HG02973 (cell line): ENCODE results near the gene UTF1.
"Not testable (repeated sequence)": the region's sequence is repeated elsewhere in the genome, so short reads cannot be mapped to it uniquely, and the experiment has no call there.

Experiments
- ATAC-seq: cut with Tn5 transposase; IDR thresholded peaks from one replicate; pipeline ENCODE4 v1.9.1; 2021; ENCODE audit warnings: moderate library complexity; ENCODE audit not compliant: unreplicated experiment

The UTF1 gene

DNA sequence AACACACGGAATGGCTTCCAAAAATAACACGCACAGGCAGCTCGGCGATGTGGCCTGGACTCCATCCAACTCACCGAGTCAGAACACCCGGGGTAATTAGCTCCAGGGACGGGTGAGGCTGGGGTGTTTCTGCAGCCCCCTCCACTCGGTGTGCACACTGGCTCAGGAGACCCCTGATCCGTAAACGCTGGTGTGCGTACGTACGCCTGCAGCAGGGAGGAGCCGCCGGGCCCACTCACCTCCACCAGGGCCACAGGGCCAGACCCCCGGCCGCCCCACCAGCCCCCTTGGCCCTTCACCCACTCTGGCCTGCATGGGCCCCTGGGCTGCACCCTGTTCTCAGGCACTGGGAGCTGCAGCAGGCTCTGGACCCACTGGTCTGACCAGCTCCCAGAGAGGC lies 22.4 kb upstream of the UTF1 start:
- no peak for ATAC-seq

DNA sequence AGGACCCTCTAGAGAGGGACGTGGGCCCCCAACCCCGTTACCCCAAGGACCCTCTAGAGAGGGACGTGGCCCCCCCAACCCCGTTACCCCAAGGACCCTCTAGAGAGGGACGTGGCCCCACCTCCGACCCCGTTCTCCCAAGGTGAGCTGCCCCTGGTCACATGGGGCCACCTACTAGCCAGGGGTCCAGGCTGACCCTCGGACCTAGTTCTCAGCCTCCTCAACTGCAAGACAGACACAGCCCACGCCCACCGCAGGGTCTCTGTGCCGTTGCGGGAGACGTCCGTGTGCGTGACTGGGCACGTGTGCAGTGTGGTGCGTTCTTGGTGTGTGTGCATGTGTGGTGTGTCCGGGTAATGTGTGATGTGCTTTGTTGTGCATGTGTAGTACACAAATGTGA lies 21.6 kb upstream of the UTF1 start:
- no peak for ATAC-seq

DNA sequence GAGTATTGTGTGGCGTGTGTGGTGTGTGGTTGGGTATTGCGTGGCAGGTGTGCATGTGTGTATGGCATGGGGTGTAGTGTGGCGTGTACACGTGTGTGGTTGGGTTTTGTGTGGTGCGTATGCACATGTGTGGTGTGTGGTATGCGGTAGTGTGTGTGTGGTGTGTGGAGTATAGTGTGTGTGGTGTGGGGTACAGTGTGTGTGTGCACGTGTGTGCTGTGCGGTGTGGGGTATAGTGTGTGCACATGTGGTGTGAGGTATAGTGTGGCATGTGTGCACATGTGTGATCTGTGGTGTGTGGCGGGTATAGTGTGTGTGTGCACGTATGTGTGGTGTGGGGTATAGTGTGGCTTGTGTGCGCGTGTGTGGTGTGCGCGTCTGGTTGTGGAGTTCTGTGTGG lies 20.9 kb upstream of the UTF1 start:
- no peak for ATAC-seq

DNA sequence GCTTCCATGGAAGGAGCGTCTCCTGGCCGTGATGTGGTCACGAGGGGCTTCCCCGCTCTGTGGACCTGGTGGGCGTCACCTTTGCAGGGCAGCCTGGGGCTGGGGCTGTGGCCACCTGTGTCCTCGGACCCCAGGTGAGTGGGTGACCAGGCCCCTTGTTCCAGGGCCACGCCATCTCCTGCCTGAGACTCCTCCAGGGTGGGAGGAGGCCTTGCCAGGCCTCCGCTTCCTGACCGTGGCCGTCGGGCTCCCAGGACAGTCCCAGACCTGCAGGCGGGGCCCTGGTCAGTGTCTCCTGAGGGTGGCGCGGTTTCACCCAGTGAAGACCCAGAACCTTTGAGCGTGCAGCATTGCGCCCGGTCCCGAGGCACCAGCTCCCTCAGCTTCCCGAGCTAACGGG lies 20.4 kb upstream of the UTF1 start:
- ATAC-seq = no peak

DNA sequence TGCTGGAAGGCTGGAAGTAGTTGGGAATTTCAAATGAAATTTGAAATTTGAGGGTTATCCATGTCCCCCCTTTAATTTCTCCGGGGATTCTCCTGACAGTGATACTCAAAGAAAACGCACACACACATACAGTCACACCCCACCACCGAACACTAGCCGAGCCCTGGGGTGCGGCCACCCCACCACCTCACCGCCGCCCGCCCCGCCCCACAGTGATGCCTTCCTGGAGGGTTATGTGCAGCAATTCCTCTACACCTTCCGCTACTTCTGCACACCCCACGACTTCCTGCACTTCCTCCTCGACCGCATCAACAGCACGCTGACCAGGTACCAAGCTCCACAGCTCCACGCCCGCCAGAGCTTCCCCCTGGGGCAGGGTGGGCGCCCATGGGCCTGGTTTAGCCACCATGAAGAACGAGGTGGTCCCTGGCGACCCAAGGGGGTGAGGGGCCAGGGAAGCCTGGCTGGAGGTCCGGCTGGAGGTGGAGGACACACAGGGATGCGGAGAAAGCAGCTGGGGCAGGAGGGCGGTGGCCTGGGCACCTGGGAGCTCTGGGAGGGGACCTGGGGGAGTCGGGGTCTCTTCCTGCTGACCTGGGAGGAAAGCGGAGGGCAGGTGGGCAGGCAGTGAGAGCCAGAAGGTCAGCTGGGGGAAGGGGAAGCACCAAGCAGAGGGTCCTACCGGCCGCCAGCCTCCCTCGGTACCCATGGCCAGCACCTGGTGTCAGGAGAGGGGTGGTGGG lies 19.4 kb upstream of the UTF1 start:
- ATAC-seq = no peak

DNA sequence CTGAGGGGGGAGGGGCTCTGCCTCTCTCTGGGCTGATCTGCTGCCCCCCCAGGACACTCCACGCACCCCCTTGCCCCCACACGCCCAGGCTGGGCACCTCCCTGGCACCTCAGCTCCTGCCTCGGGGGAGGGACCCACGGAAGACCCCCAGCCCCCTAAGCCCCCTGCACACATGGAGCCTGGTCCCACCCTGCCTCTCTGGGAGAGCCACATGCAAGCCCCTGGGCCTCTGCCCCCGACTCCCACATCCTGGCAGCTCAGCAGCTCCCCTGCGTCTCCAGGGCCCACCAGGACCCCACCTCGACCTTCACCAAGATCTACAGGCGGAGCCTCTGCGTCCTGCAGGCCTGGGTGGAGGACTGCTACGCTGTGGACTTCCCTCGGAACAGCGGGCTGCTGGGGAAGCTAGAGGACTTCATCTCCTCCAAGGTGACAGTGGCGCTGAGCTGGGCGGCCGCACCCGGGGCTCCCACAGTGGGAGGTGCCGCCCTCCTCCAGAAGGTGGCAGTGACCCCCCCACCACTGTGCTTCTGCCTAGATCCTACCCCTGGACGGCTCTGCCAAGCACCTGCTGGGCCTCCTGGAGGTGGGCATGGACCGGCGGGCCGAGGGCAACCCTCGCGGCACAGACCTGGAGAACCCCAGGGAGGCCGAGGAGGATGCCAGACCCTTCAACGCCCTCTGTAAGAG lies 18.7 kb upstream of the UTF1 start:
- ATAC-seq = no peak

DNA sequence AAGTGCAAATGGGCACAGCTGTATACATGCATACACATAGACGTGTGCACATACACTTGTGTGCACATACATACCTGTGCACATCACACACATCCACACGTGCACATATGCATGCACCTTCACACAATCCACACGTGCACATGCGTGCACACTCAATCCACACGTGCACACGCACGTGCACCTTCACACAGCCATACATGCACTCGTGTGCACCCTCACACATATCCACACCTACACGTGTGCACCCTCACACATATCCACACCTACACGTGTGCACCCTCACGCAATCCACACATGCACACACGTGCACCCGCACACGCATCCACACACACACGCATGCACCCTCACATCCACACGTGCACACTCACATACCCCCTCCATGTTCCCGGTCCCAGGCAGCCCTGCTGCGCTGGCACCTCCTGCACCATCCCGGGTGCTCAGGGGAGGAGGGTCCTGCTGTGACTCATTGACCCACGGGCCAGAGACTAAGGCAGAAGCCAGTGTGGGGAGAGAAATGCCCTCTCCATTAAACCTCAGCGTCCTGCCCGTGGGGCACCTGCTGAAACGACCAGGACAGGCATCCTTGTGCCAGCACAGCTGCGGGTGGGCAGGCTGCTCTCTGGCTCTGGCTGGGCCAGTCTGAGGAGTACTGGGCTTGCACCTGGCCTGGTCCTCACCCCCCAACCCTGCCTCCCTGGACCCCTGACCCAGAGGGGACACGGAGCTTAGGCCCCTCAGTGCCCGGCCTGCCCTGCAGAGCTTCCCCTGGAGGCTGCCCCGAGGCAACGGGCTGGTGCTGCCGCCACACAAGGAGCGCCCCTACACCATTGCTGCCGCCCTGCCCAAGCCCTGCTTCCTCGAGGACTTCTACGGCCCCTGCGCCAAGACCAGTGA lies 17.8 kb upstream of the UTF1 start:
- no peak for ATAC-seq

DNA sequence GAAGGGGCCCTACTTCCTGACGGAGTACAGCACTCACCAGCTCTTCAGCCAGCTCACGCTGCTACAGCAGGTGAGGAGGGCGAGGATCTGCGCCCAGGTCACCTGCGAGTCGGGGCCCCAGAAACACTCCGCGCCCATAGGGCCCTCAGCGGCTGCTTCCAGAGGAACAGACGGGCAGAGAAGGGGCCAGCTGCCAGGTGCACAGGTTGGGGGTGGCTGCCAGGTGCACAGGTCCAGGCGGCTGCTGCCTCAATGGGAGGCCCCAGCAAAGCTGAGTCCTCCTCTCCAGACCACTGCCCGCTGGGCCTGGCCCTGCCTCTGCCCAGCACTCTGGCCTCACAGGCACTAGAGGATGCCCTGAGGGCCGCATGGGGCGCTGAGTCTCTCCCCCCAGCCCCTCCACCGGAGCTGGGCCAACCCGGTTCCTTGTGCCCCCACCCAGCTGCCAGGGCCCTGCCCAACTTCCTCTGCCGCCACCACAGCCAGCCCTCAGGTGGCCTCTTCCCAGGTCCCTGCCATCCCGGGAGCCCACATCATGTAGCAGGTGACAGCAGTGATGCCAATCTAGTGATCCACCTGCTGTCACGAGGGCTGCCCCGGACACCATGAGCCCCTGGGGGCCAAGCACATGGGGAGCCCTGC lies 17.0 kb upstream of the UTF1 start:
- ATAC-seq = no peak

DNA sequence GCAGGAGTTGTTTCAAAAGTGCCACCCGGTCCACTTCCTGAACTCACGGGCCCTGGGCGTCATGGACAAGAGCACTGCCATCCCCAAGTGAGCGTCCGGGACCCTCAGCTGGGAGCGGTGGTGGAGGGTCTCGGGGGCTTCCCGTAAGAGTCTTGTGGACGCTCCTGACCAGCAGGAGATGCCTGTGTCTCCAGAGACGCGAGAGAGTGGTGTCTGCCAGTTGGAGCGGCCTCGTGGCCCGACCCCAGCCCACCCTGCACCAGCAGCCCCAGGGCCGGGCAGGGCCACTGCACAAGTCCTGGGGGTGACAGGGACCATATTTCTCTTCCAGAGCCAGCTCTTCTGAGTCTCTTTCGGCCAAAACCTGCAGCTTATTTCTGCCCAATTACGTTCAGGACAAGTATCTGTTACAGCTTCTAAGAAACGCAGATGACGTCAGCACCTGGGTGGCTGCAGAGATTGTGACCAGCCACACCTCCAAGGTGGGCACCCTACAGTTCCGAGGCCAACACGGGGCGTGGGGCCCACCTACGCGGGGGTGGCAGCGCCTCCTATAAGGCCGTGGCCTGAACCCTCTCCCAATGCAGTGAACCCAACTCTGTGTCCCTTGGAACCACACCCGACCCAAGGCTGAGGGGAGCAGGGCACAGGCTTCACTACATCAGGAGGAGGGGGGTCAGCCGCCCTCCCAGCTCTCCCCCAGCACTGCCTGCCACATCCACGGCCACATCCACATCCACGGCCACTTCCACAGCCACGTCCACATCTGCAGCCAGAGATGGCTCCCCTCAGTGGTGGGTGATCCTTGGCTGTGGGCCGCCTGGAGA lies 16.2 kb upstream of the UTF1 start:
- no peak for ATAC-seq

DNA sequence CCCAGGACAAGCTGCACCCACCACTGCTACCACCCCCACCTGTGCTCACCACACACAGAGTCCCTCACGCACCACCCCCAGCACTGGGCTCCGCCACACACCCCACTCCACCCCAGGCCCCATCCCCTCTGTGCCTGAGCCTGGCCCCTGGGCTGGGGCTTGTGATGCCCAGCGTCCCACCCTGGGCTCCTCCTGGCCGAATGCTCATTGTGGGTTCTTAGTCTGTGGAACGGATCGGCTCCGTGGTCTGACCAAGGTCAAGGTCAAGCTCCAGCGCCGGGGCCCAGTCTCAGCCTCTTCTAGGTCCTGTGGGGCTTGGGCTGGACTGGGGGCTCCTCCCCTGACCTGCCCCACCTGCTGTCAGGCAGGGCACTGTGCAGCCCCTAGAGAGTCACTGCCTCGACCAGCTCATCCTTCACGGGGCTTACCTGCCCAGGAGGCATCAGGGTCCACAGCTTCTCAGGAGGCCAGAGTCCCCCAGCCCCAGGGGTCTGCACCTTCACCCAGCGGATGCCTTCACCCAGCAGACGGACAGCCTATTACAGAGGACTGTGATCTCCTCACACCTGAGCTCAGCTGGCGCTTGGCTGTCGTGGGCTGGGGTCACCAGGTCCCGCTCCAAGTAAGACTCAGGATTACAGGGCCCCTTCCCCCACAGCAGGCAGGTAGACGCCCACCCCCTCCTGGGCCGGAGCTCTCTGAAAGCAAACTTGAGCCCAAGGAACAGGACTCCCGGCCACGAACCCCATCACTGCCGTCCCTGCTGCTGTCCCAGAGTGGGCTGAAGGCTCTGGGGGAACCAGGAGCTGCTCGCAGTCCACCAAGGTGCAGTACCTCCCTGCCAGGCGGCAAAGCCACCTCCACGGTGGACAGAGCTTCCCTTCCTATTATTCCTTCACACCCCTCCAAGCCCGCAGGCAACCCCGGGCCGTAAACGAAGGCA lies 15.3 kb upstream of the UTF1 start:
- ATAC-seq = no peak

DNA sequence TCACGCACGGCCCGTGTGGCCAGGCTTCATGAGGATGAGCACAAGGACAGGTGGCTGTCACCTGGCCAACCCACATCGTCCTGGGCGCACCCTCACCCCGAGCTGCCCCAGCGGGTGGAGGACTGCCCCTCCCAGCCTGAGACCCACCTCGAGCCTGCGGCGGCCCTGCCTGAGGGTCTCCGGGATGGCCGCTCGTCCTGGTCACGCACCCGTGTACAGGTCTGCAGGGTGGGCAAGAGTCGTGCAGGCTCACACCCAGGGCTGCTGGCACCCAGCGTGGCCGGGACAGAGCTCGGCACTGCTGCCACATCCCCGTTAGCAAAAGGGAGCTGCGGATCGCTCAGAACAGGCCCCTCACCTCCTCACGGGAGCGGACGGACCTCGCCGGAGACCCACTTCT lies 14.4 kb upstream of the UTF1 start:
- no peak for ATAC-seq

DNA sequence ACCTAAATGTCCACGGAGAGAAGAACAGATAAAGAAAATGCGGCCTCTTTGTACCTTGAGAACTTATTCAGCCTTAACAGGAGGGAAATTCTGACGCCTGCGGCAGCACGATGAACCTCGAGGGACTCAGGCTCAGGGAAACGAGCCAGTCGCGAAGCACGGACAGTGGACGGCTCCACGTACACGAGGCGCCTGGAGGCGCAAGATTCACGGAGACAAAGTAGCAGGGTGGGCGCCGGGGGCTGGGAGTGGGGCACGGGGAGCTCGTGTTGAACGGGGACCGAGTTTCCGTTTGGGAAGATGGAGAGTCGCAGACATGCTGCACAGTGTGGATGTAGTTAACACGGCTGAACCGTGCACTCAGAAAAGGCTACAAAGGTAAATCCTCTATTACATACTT lies 13.2 kb upstream of the UTF1 start:
- no peak for ATAC-seq

DNA sequence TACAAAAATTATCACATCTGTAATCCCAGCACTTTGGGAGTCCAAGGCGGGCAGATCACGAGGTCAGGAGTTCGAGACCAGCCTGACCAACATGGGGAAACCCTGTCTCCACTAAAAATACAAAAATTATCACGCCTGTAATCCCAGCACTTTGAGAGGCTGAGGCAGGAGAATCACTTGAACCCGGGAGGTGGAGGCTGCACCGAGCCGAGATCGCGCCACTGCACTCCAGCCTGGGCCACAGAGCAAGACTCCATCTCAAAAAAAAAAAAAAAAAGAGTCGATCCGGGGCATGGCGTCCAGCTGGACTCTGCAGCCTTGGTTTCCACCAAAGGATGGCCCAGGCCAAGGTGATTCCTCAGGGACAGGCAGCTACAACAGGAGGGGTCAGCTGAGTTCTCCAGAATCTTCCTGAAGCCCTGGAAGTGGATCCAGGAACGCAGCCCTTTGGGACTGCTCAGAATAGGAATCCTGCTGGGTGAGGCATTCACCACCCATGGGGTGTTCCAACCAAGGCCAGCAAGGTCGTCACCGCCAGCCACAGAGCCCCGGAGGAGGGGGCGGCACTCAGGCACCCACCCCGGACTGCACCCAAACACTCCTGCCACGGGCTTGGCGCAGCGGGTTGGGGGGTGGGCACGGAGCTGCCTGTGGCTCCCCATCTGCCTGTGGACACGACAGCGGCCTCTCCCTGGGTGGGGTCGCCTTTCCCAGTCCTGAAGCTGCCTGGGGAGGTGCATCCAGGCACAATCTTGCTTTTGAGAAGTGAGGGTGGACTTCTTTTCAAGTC lies 12.0 kb upstream of the UTF1 start:
- no peak for ATAC-seq

DNA sequence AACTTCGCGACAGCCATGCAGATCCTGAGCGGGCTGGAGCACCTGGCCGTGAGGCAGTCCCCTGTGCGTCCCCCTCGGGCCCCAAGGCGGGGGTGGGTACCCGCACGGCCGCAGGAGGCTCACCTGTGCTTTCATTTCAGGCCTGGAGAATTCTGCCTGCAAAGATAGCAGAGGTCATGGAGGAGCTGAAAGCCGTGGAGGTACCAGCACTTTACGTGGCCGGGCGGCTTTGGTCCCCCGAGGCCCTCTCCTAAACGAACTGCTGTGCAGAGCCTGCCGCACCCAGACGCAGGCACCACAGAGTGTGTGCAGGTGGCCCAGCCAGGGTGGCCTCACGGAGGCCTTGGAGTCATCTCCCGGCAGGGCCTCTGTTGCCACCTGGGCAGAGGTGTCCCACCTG lies 11.1 kb upstream of the UTF1 start:
- no peak for ATAC-seq

DNA sequence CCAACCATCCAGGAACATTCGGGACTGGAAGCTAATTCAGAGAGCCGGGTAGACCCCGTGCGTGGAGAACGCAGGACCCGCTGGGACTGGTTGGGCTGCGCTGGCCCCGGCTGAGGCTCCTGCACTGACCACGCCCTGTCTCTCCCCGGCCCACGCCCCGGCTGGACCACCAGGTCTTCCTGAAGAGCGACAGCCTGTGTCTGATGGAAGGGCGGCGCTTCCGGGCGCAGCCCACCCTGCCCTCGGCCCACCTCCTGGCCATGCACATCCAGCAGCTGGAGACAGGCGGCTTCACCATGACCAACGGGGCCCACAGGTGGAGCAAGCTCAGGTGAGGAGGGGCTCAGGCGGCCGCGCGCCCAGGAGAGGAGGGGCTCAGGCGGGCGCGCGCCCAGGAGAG lies 10.2 kb upstream of the UTF1 start:
- ATAC-seq = no peak

DNA sequence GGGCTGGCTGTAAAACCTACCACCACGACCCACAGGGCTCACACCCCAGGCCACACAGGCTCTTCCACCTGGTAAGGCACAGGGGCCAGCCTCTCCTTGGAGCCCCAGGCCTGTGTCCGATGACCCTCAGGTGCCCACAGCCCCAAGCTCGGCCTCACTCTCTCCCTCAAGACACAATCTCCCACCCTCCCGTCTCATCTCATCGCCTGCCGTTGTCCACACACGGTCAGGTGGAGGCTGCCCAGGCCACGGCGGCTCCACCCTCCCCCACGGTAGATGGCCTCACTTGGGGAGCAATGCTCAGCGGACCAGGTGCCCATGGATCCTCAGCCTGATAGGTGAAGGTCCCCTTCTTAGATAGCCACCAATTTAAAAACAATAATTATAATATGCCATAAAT lies 8.7 kb upstream of the UTF1 start:
- ATAC-seq = no peak

DNA sequence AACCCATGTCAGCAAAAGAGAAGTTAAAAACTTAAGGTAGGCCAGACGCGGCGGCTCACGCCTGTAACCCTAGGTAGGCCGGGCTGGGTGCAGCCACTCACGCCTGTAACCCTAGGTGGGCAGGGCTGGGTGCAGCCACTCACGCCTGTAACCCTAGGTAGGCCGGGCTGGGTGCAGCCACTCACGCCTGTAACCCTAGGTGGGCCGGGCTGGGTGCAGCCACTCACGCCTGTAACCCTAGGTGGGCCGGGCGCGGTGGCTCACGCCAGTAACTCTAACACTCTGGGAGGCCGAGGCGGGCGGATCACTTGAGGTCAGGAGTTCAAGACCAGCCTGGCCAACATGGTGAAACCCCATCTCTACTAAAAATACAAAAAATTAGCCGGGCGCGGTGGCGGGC lies 8.3 kb upstream of the UTF1 start:
- ATAC-seq = not testable (repeated sequence)

DNA sequence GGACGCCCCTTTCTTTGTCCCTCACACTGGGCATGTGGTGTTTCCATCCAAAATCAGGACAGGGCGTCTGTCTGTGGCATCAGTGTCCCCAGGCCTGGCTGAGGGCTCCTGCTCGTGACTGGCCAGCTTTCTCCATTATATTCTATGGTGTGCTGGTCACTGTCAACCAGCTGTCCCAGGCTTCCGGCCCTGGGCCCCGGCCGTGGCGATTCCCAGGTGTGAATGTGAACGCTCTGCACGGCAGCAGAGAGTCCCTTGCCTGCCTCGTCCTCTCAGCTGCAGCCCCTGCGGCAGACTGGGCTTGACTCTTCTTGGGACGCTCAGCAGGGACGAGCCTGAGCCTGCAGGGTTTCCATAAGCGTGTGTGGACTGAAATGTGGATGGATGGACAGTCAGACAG lies 5.9 kb upstream of the UTF1 start:
- ATAC-seq = no peak
